B cell (primary cell): ENCODE results near the gene DYRK4. TPM values are rescaled to one million over a fixed set of nuclear protein-coding genes. Genes with fewer than 3 reads are reported as not detected.

ENCODE experiments used
- ATAC-seq: fragments of 200-7000 bp; cut with Tn5 transposase; one replicate; pipeline ENCODE4 v1.10.0; 2021; ENCODE audit warnings: low read depth, mild to moderate bottlenecking, moderate number of reproducible peaks, moderate library complexity
- CTCF ChIA-PET: fragments of 350-600 bp; sonication (Branson Sonifier 250); formaldehyde crosslinking; loops from one replicate; lab custom pipeline; 2021; ENCODE audit warnings: antibody characterized with exemption, inconsistent platforms; lab: Charles Lee
- POLR2A ChIA-PET: fragments of 350-600 bp; sonication (Branson Sonifier 250); formaldehyde crosslinking; loops from one replicate; lab custom pipeline; 2021; ENCODE audit warnings: antibody characterized with exemption; lab: Charles Lee
- DNase-seq: peaks from one replicate; pipeline ENCODE4 v3.0.0; 2013
- H2AFZ ChIP-seq: 2 replicates; pipeline ENCODE4 v1.6.1; 2012; ENCODE audit warnings: mild to moderate bottlenecking, low read depth, low read length; ENCODE audit not compliant: insufficient read depth, poor library complexity, severe bottlenecking
- H3K27ac ChIP-seq, 2 donors: 1 replicate in 1 of 2; 2 replicates in 1 of 2; pipeline ENCODE4 v1.5.1; 2012 to 2013; ENCODE audit warnings: low read length in 2 of 2, mild to moderate bottlenecking in 2 of 2, moderate library complexity in 1 of 2
- H3K27me3 ChIP-seq, 4 experiments: fragments of 200-600 bp in 1 of 4; sonication (generic) in 1 of 4; replicated peaks in 1 of 4; 1 replicate in 2 of 4; 2 replicates in 2 of 4; pipeline versions ENCODE4 v1.6.1 to v1.7.0; 2013 to 2016; ENCODE audit warnings: low read length in 3 of 4, mild to moderate bottlenecking in 2 of 4, mixed read lengths in 1 of 4, moderate library complexity in 1 of 4; ENCODE audit not compliant: insufficient read depth in 4 of 4, control insufficient read depth in 3 of 4; ENCODE audit errors: control extremely low read depth in 1 of 4
- H3K36me3 ChIP-seq, 2 experiments: replicated peaks in 1 of 2; 1 replicate in 1 of 2; 2 replicates in 1 of 2; pipeline versions ENCODE4 v1.6.1 to v1.7.1; 2013; ENCODE audit warnings: low read length in 1 of 2; ENCODE audit not compliant: insufficient read depth in 2 of 2, control insufficient read depth in 1 of 2; ENCODE audit errors: control extremely low read depth in 1 of 2, extremely low read depth in 1 of 2
- H3K4me1 ChIP-seq, 2 donors: fragments of 200-600 bp in 1 of 2; sonication (generic) in 1 of 2; 1 replicate in 1 of 2; 2 replicates in 1 of 2; pipeline versions ENCODE4 v1.5.1 to v1.6.1; 2013 to 2017; ENCODE audit warnings: low read length in 2 of 2; ENCODE audit not compliant: control insufficient read depth in 2 of 2, insufficient read depth in 2 of 2
- H3K4me2 ChIP-seq: replicated peaks from 2 replicates; pipeline ENCODE3; 2012; ENCODE audit warnings: mild to moderate bottlenecking, low read depth, low read length; ENCODE audit not compliant: poor library complexity, severe bottlenecking
- H3K4me3 ChIP-seq, 5 experiments: fragments of 200-600 bp in 1 of 5; sonication (generic) in 1 of 5; 1 replicate in 3 of 5; 2 replicates in 2 of 5; pipeline versions ENCODE4 v1.5.1 to v1.7.0; 2011 to 2016; ENCODE audit warnings: low read length in 4 of 5, mild to moderate bottlenecking in 4 of 5, low read depth in 2 of 5, control low read depth in 1 of 5, moderate library complexity in 1 of 5; ENCODE audit not compliant: insufficient read depth in 1 of 5; ENCODE audit errors: control extremely low read depth in 1 of 5, extremely low read depth in 1 of 5
- H3K79me2 ChIP-seq: fragments of 200-600 bp; sonication (generic); one replicate; pipeline ENCODE4 v1.6.0; 2016; ENCODE audit warnings: low read length; ENCODE audit not compliant: control insufficient read depth, insufficient read depth
- H3K9ac ChIP-seq: fragments of 200-600 bp; sonication (generic); 2 replicates; pipeline ENCODE4 v1.6.1; 2017; ENCODE audit warnings: mild to moderate bottlenecking, low read length, moderate library complexity
- H3K9me3 ChIP-seq, 3 donors: one replicate each; pipeline versions ENCODE4 v1.6.1 to v1.7.1; 2013; ENCODE audit warnings: low read length in 2 of 3; ENCODE audit not compliant: control insufficient read depth in 2 of 3, insufficient read depth in 1 of 3; ENCODE audit errors: control extremely low read depth in 1 of 3
- H4K20me1 ChIP-seq: 2 replicates; pipeline ENCODE4 v1.6.0; 2012; ENCODE audit warnings: mild to moderate bottlenecking, low read length; ENCODE audit not compliant: insufficient read depth, control insufficient read depth, poor library complexity, severe bottlenecking
- H3K27ac Mint-ChIP-seq: one replicate; pipeline ENCODE4 v1.8.0; 2021; ENCODE audit warnings: mixed read lengths
- H3K27me3 Mint-ChIP-seq: one replicate; pipeline ENCODE4 v1.8.0; 2021; ENCODE audit warnings: mixed read lengths
- H3K4me1 Mint-ChIP-seq: one replicate; pipeline ENCODE4 v1.8.0; 2021; ENCODE audit warnings: mixed read lengths
- H3K4me3 Mint-ChIP-seq: one replicate; pipeline ENCODE4 v1.8.0; 2021; ENCODE audit warnings: mixed read lengths
- H3K9me3 Mint-ChIP-seq: one replicate; pipeline ENCODE4 v1.8.0; 2022; ENCODE audit warnings: mixed read lengths; ENCODE audit not compliant: insufficient read depth
- EZH2 ChIP-seq: IDR thresholded peaks from 2 replicates; pipeline ENCODE4 v1.6.1; 2012; ENCODE audit warnings: borderline replicate concordance, low read depth, mild to moderate bottlenecking, moderate library complexity, low read length; ENCODE audit not compliant: insufficient read depth, poor library complexity, severe bottlenecking
- WGBS: methylation state at CpG from one replicate; pipeline ENCODE4 v1.1.5; 2013; ENCODE audit warnings: missing lambda C conversion rate; ENCODE audit not compliant: insufficient coverage; 5-methylcytosine and 5-hydroxymethylcytosine counted together
- intact Hi-C: fragments of 100-400 bp; cut with micrococcal nuclease; formaldehyde crosslinking; loops from one replicate; pipeline ENCODE4 v1.10.0; 2022
- polyA plus RNA-seq: library from polyadenylated mRNA; depleted of rRNA; stranded (reverse); fragments of >200 nt; gene quantifications from 2 replicates; pipeline ENCODE4 v1.2.3, GENCODE V29; 2012
- total RNA-seq, 2 donors: library from RNA; stranded (reverse); fragments of 120-200 nt in 1 of 2; gene quantifications; 1 replicate in 1 of 2; 2 replicates in 1 of 2; pipeline versions ENCODE4 v1.2.3 to v1.2.4, GENCODE V29; 2013 to 2022
- TF ChIP-seq, protein P1 (sequence below): fragments of 200-600 bp; IDR thresholded peaks from one replicate; pipeline ENCODE4 v1.8.0; 2022; ENCODE audit warnings: antibody characterized with exemption, mild to moderate bottlenecking

The DYRK4 gene
- total and polyA plus RNA-seq, 2 donors (not counting 1 experiment from before 2014, with no cell fraction given), result 41.3 to 63.3 TPM

DNA sequence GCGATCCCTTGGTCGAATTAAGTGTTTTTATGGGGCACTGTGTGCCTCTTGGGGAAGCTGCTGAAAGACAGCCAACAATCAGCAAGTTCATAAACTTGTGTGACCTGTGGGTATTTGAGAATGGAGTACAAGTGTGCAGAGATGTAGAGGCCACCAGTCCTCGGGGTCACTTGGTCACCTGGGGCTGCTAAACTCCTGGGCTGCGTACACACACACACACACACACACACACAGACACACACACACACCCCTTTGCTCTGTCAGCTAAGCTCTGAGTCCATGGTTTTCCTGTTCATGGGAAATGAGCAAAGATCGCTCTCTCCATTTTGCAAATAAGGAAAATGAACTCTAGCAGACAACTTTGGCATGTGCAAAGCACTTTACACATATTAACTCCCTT lies 24.5 kb downstream of the DYRK4 start:
- TF ChIP-seq EZH2, result no peak
- TF ChIP-seq, protein P1, sequence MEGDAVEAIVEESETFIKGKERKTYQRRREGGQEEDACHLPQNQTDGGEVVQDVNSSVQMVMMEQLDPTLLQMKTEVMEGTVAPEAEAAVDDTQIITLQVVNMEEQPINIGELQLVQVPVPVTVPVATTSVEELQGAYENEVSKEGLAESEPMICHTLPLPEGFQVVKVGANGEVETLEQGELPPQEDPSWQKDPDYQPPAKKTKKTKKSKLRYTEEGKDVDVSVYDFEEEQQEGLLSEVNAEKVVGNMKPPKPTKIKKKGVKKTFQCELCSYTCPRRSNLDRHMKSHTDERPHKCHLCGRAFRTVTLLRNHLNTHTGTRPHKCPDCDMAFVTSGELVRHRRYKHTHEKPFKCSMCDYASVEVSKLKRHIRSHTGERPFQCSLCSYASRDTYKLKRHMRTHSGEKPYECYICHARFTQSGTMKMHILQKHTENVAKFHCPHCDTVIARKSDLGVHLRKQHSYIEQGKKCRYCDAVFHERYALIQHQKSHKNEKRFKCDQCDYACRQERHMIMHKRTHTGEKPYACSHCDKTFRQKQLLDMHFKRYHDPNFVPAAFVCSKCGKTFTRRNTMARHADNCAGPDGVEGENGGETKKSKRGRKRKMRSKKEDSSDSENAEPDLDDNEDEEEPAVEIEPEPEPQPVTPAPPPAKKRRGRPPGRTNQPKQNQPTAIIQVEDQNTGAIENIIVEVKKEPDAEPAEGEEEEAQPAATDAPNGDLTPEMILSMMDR, result no peak
- no peaks in the 10 kb centered on the region for H3K79me2 ChIP-seq
- H3K27ac ChIP-seq, result no peak overlapping the region
- H2AFZ ChIP-seq, result no peak overlapping the region
- H4K20me1 ChIP-seq, result no peaks in the 10 kb centered on the region
- no peaks in the 10 kb centered on the region for H3K4me1 ChIP-seq
- 54% methylated on average over 3 of the region's 5 CpGs for WGBS
- no peak for ATAC-seq
- no peak overlapping the region for H3K4me3 Mint-ChIP-seq
- no peaks in the 10 kb centered on the region for H3K9me3 Mint-ChIP-seq
- H3K4me1 Mint-ChIP-seq, result peaks cover 6% of the 10 kb centered on the region
- no peaks in the 10 kb centered on the region for H3K27me3 Mint-ChIP-seq
- no peak overlapping the region for H3K4me2 ChIP-seq
- no peak overlapping the region for H3K27ac Mint-ChIP-seq
- POLR2A ChIA-PET, result no interaction called here
- H3K27me3 ChIP-seq, result no peaks in the 10 kb centered on the region
- no peak for DNase-seq
- peaks cover 0 to 11% of the 10 kb centered on the region in 2 experiments for H3K36me3 ChIP-seq
- H3K9me3 ChIP-seq, result no peaks in the 10 kb centered on the region
- H3K9ac ChIP-seq, result no peak overlapping the region
- no peak overlapping the region for H3K4me3 ChIP-seq
- CTCF ChIA-PET, result interaction anchor here (0.8 to 1.0 kb wide), 2 partner anchors 9 to 173 kb away, joined by 3 read pairs; no protein-coding TSS in a partner anchor
- intact Hi-C loops, result no loop called here

DNA sequence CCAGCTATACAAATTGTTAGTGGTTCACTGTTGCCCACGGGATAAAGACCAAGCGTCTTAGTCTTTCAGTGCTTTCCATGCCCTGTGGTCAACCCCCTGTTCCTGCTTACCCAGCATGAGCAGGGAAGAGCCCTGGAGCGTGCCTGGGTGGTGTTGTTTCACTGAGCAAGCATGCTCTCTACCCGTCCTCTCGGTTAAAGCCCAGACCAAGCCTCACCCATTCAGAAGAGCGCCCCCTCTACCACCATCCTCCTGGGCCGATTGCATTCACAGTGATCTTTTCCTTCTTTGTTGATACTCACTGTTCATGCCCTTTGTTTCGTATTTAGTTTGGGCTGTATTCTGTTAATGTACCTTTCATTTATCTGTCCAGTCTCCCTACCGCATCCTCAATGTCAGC lies 25.1 kb downstream of the DYRK4 start:
- WGBS, result 91% methylated on average over 5 of the region's 9 CpGs
- Histone ChIP-seq H3K79me2 (no peaks in the 10 kb centered on the region), H4K20me1 (no peaks in the 10 kb centered on the region), H3K4me1 (no peaks in the 10 kb centered on the region), H3K4me3 (no peak overlapping the region), H3K9me3 (no peaks in the 10 kb centered on the region), H3K27me3 (no peaks in the 10 kb centered on the region), H2AFZ (no peak overlapping the region), H3K27ac (no peak overlapping the region), H3K36me3 (peaks cover 0 to 11% of the 10 kb centered on the region in 2 experiments), H3K4me2 (no peak overlapping the region), H3K9ac (no peak overlapping the region)
- DNase-seq (no peak), ATAC-seq (no peak)
- ChIA-PET CTCF (interaction anchor here (0.9 kb wide), 1 partner anchor 15 kb away, joined by 3 read pairs; no protein-coding TSS in a partner anchor), POLR2A (no interaction called here)
- Mint-ChIP-seq H3K4me1 (peaks cover 6% of the 10 kb centered on the region), H3K27me3 (no peaks in the 10 kb centered on the region), H3K9me3 (no peaks in the 10 kb centered on the region), H3K4me3 (no peak overlapping the region), H3K27ac (no peak overlapping the region)
- intact Hi-C loops, result no loop called here
- TF ChIP-seq, protein P1, result no peak
- TF ChIP-seq EZH2, result no peak
